ENCODE results near the gene LSS. TPM values are rescaled to one million over a fixed set of nuclear protein-coding genes. Genes with fewer than 3 reads are reported as not detected.

LSS gene
- total and polyA plus RNA-seq, 2 of the 8 experiments (the other 6 are each of a cell fraction or from before 2014, with no cell fraction given) = 96.1 to 123 TPM

DNA sequence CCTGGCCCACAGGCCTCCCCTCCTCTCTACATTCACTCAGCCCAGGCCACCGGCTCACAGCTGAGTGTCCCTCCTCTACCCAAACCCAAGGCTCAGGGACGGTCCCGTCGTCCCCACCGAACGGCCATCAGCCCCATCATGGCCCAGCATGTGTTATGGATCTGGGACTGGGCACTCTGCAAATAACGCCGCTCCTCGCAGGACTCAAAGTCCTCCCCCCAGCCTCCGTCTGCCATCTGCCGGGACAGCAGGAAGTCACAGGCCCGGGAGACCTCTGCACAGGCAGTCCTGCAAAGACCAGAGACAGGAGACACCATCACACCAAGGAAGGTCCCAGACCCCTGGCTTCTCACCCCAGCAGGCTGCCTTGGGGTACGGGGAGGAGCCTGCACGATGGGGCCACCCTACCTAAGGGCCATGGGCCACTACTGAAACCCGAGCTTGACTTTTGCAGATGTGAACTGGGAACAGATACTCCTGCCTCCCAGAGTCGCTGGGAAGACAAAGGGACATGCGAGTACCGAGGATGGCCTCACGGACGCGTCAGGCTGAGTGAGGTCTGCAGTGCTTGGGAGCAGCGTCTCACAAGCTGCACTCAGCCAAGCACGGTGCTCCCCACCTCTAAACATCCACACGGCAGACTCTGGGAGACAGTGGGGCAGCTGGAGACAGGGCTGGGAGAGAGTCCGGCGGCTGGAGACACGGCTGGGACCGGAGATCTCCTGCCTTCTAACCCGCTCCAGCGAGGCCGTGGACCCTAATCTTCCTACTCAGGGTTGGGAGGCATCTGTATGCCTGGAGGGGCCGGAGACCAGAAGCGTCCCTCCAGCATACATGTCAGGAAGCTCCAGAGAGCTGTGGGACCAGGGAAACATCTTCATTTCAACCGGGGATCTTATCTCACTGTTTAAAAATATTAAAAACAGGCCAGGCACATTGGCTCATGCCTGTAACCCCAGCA, 33.9 kb downstream of the LSS start (continued):
- TF ChIP-seq ZNF274 (IDR thresholded peaks at IDR 0.05; ENCODE audit: borderline replicate concordance, extremely low read depth, low read length) (no peak), RBBP5 (IDR thresholded peaks at IDR 0.05; ENCODE audit: borderline replicate concordance, low read depth, low read length) (no peak), KDM4A (IDR thresholded peaks at IDR 0.05; ENCODE audit: low read depth, low read length, severe bottlenecking) (no peak), CTBP2 (IDR thresholded peaks at IDR 0.05; ENCODE audit: borderline replicate concordance, insufficient read depth, insufficient read length, low read length) (no peak), POLR2AphosphoS5 (IDR thresholded peaks at IDR 0.05; ENCODE audit: low read depth, low read length) (no peak)

Data from H1 (cell line).